Ascending aorta (tissue), 2 donors: ENCODE data around the gene RFPL3. TPM values are rescaled to one million over a fixed set of nuclear protein-coding genes. Genes with fewer than 3 reads are reported as not detected.
A peak's percentile ranks its signal among the peaks of the same experiment; 100 is the strongest.
"Not testable (repeated sequence)": the region's sequence is repeated elsewhere in the genome, so short reads cannot be mapped to it uniquely, and the experiment has no call there.

Source experiments
- DNase-seq, 2 donors: peaks; one replicate each; pipeline ENCODE4 v3.0.0-alpha.2; 2019; ENCODE audit warnings: low spot score in 2 of 2
- H3K27ac ChIP-seq, 2 donors: fragments of 200-600 bp; sonication (generic); one replicate each; pipeline ENCODE4 v1.5.1; 2016 to 2017; ENCODE audit warnings: mild to moderate bottlenecking in 1 of 2
- H3K27me3 ChIP-seq: fragments of 200-600 bp; sonication (generic); one replicate; pipeline ENCODE4 v1.5.1; 2017
- H3K36me3 ChIP-seq, 2 donors: fragments of 200-600 bp; sonication (generic); one replicate each; pipeline ENCODE4 v1.5.1; 2016
- H3K4me1 ChIP-seq, 2 donors: fragments of 200-600 bp; sonication (generic); one replicate each; pipeline ENCODE4 v1.5.1; 2016 to 2017; ENCODE audit warnings: mild to moderate bottlenecking in 1 of 2
- H3K4me3 ChIP-seq, 2 donors: fragments of 200-600 bp; sonication (generic); one replicate each; pipeline ENCODE4 v1.5.1; 2016 to 2017; ENCODE audit warnings: mild to moderate bottlenecking in 1 of 2
- H3K9me3 ChIP-seq, 2 donors: fragments of 200-600 bp; sonication (generic); one replicate each; pipeline ENCODE4 v1.5.1; 2016
- intact Hi-C: fragments of 100-400 bp; cut with DNase I; formaldehyde crosslinking; loops from one replicate; pipeline ENCODE4 v1.15.1; 2023
- total RNA-seq: library from RNA; depleted of rRNA; stranded (reverse); fragments of >200 nt; gene quantifications from one replicate; pipeline ENCODE4 v1.1.0, GENCODE V29; 2016
- TF ChIP-seq, protein P1 (sequence below), 3 experiments: fragments of 200-600 bp in 2 of 3; fragments of 450-650 bp in 1 of 3; sonication (generic) in 2 of 3; IDR thresholded peaks; one replicate each; pipeline ENCODE4 v1.5.1; 2016 to 2019; ENCODE audit warnings: antibody characterized with exemption in 3 of 3, mild to moderate bottlenecking in 1 of 3, moderate library complexity in 1 of 3

The RFPL3 gene
- total RNA-seq, 1 donor from 2014 or later = not detected

GRCh38 chr22:32335471-32335870 is 22.2 kb upstream of the RFPL3 start:
- intact Hi-C loops = no loop called here
- H3K4me1 ChIP-seq = no peaks in the 10 kb centered on the region
- no peaks in the 10 kb centered on the region for H3K36me3 ChIP-seq
- no peak overlapping the region for H3K4me3 ChIP-seq
- TF ChIP-seq, protein P1, sequence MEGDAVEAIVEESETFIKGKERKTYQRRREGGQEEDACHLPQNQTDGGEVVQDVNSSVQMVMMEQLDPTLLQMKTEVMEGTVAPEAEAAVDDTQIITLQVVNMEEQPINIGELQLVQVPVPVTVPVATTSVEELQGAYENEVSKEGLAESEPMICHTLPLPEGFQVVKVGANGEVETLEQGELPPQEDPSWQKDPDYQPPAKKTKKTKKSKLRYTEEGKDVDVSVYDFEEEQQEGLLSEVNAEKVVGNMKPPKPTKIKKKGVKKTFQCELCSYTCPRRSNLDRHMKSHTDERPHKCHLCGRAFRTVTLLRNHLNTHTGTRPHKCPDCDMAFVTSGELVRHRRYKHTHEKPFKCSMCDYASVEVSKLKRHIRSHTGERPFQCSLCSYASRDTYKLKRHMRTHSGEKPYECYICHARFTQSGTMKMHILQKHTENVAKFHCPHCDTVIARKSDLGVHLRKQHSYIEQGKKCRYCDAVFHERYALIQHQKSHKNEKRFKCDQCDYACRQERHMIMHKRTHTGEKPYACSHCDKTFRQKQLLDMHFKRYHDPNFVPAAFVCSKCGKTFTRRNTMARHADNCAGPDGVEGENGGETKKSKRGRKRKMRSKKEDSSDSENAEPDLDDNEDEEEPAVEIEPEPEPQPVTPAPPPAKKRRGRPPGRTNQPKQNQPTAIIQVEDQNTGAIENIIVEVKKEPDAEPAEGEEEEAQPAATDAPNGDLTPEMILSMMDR (IDR thresholded peaks at IDR 0.05) = no peak
- no peaks in the 10 kb centered on the region for H3K27me3 ChIP-seq
- H3K9me3 ChIP-seq = no peaks in the 10 kb centered on the region
- H3K27ac ChIP-seq = no peak overlapping the region
- peak in 1 of 2 donors; percentile 48 for DNase-seq

- intact Hi-C loops = no loop called here
- Histone ChIP-seq H3K27me3 (no peaks in the 10 kb centered on the region), H3K9me3 (no peaks in the 10 kb centered on the region), H3K4me1 (no peaks in the 10 kb centered on the region), H3K4me3 (no peak overlapping the region), H3K27ac (no peak overlapping the region), H3K36me3 (no peaks in the 10 kb centered on the region)
- TF ChIP-seq, protein P1 (IDR thresholded peaks at IDR 0.05) = no peak
- DNase-seq = peak in 1 of 2 donors; percentile 16
Observed at GRCh38 chr22:32336121-32336603, 21.5 kb upstream of the RFPL3 start.

DNA sequence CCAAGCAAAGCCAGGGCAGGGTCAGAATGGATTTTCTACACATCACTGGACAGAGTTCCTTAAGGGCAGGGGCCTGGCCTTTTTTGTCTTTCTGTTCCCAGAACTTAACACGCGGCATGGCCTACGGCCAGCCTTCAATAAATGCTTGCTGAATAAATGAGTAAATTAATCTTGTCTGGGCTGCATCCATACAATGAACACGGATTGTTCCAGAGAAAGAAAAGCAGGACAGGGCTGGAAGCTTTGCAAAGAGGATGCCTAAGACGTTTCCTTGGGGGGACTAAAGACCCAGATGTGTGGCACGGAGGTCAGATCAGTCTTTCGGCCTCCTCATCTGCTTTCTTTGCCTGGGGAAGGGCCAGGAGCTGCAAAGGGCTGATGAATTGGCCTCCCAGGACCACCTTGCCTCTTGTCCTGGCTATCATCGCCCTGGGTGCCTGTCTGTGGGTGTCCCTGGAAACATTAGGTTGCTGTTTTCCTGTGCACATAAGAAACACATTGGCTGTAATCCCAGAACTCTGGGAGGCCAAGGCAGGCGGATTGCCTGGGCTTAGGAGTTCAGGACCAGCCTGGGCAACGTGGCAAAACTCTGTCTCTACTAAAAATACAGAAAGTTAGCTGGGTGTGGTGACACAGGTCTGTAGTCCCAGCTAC is 20.8 kb upstream of the RFPL3 start:
- Histone ChIP-seq H3K36me3 (no peaks in the 10 kb centered on the region), H3K9me3 (no peaks in the 10 kb centered on the region), H3K27ac (no peak overlapping the region), H3K27me3 (no peaks in the 10 kb centered on the region), H3K4me3 (no peak overlapping the region), H3K4me1 (no peaks in the 10 kb centered on the region)
- intact Hi-C loops = no loop called here
- TF ChIP-seq, protein P1 (IDR thresholded peaks at IDR 0.05) = no peak
- DNase-seq = peak in 1 of 2 donors; percentile 35

DNA sequence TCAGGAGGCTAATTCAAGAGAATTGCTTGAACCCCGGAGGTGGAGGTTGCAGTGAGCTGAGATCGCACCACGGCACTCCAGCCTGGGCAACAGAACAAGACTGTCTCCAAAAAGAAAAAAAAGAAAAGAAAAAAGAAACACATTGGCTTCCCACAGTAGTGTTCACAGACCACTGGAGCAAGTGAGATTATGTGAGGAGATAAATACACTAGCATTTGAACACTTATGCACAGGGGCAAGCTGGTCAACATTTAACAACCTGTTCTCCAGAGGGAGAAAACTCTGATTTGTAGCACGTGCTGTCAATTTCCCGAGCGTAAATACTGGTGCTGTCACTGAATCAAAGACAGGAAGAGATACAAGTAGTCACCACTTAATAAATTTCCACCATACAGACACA is 20.2 kb upstream of the RFPL3 start:
- H3K4me3 ChIP-seq, DNase-seq, H3K9me3 ChIP-seq, H3K27me3 ChIP-seq, H3K27ac ChIP-seq, H3K36me3 ChIP-seq, intact Hi-C loops, H3K4me1 ChIP-seq: not testable (repeated sequence)

DNA sequence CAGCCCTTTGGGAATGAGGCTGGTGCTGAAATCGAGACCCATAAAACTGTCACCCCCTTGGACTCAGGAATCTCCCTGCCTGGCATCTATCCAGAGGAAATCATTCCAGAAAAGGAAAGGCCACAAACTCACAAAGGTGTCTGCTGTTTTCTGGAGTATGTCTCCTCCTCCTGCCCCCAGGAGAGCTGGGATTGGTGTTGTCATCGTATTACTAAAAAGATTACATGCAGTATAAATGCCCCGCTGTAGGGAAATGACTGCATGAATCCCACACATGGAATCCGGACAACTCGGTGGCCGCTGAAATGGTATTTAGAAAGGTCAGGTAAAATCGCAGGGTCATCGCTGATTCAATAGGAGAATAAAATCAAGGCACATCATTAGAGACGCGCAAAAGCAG is 18.9 kb upstream of the RFPL3 start:
- Histone ChIP-seq H3K27me3 (no peaks in the 10 kb centered on the region), H3K4me3 (no peak overlapping the region), H3K9me3 (no peaks in the 10 kb centered on the region), H3K36me3 (no peaks in the 10 kb centered on the region), H3K4me1 (no peaks in the 10 kb centered on the region), H3K27ac (no peak overlapping the region)
- intact Hi-C loops = no loop called here
- DNase-seq = peak in 1 of 2 donors; percentile 30
- TF ChIP-seq, protein P1 (IDR thresholded peaks at IDR 0.05) = no peak

GRCh38 chr22:32339190-32340012 is 18.3 kb upstream of the RFPL3 start:
- Histone ChIP-seq H3K4me3 (no peak overlapping the region), H3K36me3 (no peaks in the 10 kb centered on the region), H3K27me3 (no peaks in the 10 kb centered on the region), H3K27ac (no peak overlapping the region), H3K4me1 (no peaks in the 10 kb centered on the region), H3K9me3 (no peaks in the 10 kb centered on the region)
- DNase-seq = peak in 1 of 2 donors; percentile 42
- intact Hi-C loops = no loop called here
- TF ChIP-seq, protein P1 (IDR thresholded peaks at IDR 0.05) = no peak
